Caco-2 (cell line): Measurements from ENCODE around the gene LATS2. TPM values are rescaled to one million over a fixed set of nuclear protein-coding genes. Genes with fewer than 3 reads are reported as not detected.

ENCODE experiments used
- BruUV-seq: library from RNA; stranded (reverse); fragments of 400-500 nt; replicated peaks from 2 replicates; lab custom pipeline; 2021; lab: Mats Ljungman, UMichigan
- CTCF ChIA-PET: fragments of 300-600 bp; sonication (Branson Sonifier 250); formaldehyde crosslinking; loops from one replicate; lab custom pipeline; 2022; ENCODE audit warnings: antibody characterized with exemption; lab: Charles Lee
- POLR2A ChIA-PET: fragments of 300-600 bp; sonication (Branson Sonifier 250); formaldehyde crosslinking; loops from one replicate; lab custom pipeline; 2022; ENCODE audit warnings: antibody characterized with exemption; lab: Charles Lee
- DNase-seq, 2 experiments: peaks; one replicate each; pipeline versions ENCODE4 v3.0.0 to v3.0.0-alpha.2; 2020 to 2022
- H3K27me3 ChIP-seq: replicated peaks from 2 replicates; pipeline ENCODE4 v1.6.0; 2011; ENCODE audit warnings: low read length; ENCODE audit not compliant: control insufficient read depth, insufficient read depth
- H3K36me3 ChIP-seq: 2 replicates; pipeline ENCODE4 v1.5.1; 2011; ENCODE audit warnings: low read length; ENCODE audit not compliant: control insufficient read depth, insufficient read depth
- H3K4me1 ChIP-seq: fragments of 250-450 bp; sonication (Bioruptor Pico); 2 replicates; pipeline ENCODE4 v1.5.1; 2020; ENCODE audit warnings: mild to moderate bottlenecking
- H3K4me3 ChIP-seq: 2 replicates; pipeline ENCODE4 v1.5.1; 2011; ENCODE audit warnings: low read depth, mild to moderate bottlenecking, control low read depth, low read length
- H3K9me3 ChIP-seq: fragments of 250-450 bp; sonication (Bioruptor Pico); 2 replicates; pipeline ENCODE4 v1.5.1; 2020; ENCODE audit warnings: mild to moderate bottlenecking, moderate library complexity
- H3K27ac Mint-ChIP-seq: one replicate; pipeline ENCODE4 v1.8.0; 2022; ENCODE audit warnings: mixed read lengths; ENCODE audit not compliant: unreplicated experiment
- H3K27me3 Mint-ChIP-seq: one replicate; pipeline ENCODE4 v1.8.0; 2022; ENCODE audit warnings: mixed read lengths; ENCODE audit not compliant: insufficient read depth, unreplicated experiment
- H3K36me3 Mint-ChIP-seq: one replicate; pipeline ENCODE4 v1.8.0; 2022; ENCODE audit warnings: mild to moderate bottlenecking, mixed read lengths; ENCODE audit not compliant: insufficient read depth, unreplicated experiment
- H3K4me1 Mint-ChIP-seq: one replicate; pipeline ENCODE4 v1.8.0; 2022; ENCODE audit warnings: low read depth, mixed read lengths; ENCODE audit not compliant: unreplicated experiment
- H3K4me3 Mint-ChIP-seq: one replicate; pipeline ENCODE4 v1.8.0; 2022; ENCODE audit warnings: mild to moderate bottlenecking, moderate library complexity, mixed read lengths; ENCODE audit not compliant: unreplicated experiment
- H3K9me3 Mint-ChIP-seq: one replicate; pipeline ENCODE4 v1.8.0; 2022; ENCODE audit warnings: mixed read lengths; ENCODE audit not compliant: unreplicated experiment
- intact Hi-C: fragments of 100-400 bp; cut with micrococcal nuclease; formaldehyde crosslinking; loops from one replicate; pipeline ENCODE4 v1.10.0; 2022; ENCODE audit not compliant: unreplicated experiment
- total RNA-seq: library from RNA; stranded (reverse); gene quantifications from 2 replicates; pipeline ENCODE4 v1.2.3, GENCODE V29; 2022
- TF ChIP-seq, protein P1 (sequence below), 2 experiments: fragments of 200-600 bp in 1 of 2; IDR thresholded peaks; 1 replicate in 1 of 2; 2 replicates in 1 of 2; pipeline versions ENCODE4 v1.5.1 to v1.8.0; 2011 to 2022; ENCODE audit warnings: antibody characterized with exemption in 1 of 2, control low read depth in 1 of 2, inconsistent platforms in 1 of 2, low read depth in 1 of 2, low read length in 1 of 2, mild to moderate bottlenecking in 1 of 2, moderate library complexity in 1 of 2; ENCODE audit not compliant: insufficient read depth in 1 of 2, severe bottlenecking in 1 of 2, unreplicated experiment in 1 of 2

Gene LATS2
- total RNA-seq, 1 experiment from 2014 or later, result 45.6 TPM

DNA sequence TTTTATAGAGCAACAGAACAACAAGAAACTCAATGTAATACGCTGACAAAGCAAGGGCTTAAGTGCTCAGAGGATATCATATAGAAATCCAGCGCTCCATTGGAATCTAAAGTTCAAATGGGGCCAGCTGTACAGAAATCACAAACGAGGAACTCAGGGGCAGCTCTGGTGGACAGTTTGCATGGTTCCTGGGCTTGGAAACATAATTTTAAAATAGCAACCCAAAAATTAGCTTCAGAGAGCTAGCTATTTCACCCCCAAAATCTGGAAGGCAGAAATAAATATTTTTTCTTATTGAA, 19.2 kb upstream of the LATS2 start:
- TF ChIP-seq, protein P1, sequence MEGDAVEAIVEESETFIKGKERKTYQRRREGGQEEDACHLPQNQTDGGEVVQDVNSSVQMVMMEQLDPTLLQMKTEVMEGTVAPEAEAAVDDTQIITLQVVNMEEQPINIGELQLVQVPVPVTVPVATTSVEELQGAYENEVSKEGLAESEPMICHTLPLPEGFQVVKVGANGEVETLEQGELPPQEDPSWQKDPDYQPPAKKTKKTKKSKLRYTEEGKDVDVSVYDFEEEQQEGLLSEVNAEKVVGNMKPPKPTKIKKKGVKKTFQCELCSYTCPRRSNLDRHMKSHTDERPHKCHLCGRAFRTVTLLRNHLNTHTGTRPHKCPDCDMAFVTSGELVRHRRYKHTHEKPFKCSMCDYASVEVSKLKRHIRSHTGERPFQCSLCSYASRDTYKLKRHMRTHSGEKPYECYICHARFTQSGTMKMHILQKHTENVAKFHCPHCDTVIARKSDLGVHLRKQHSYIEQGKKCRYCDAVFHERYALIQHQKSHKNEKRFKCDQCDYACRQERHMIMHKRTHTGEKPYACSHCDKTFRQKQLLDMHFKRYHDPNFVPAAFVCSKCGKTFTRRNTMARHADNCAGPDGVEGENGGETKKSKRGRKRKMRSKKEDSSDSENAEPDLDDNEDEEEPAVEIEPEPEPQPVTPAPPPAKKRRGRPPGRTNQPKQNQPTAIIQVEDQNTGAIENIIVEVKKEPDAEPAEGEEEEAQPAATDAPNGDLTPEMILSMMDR (IDR thresholded peaks at IDR 0.05; ENCODE audit: insufficient read depth in 1 of 2, low read depth in 1 of 2, low read length in 1 of 2, severe bottlenecking in 1 of 2, unreplicated experiment in 1 of 2), result no peak
- no peaks in the 10 kb centered on the region for H3K27me3 ChIP-seq
- H3K4me1 Mint-ChIP-seq, result peaks cover 14% of the 10 kb centered on the region
- no TSS peak for BruUV-seq
- ChIA-PET POLR2A (no interaction called here), CTCF (no interaction called here)
- peaks cover 6% of the 10 kb centered on the region; the same call in 1 of the 2 replicates for H3K4me1 ChIP-seq
- intact Hi-C loops, result no loop called here
- no peaks in the 10 kb centered on the region for H3K36me3 ChIP-seq
- no peaks in the 10 kb centered on the region for H3K36me3 Mint-ChIP-seq
- H3K4me3 ChIP-seq, result no peak overlapping the region
- no peak for DNase-seq
- no peak overlapping the region for H3K4me3 Mint-ChIP-seq
- no peaks in the 10 kb centered on the region for H3K9me3 ChIP-seq
- H3K9me3 Mint-ChIP-seq, result no peaks in the 10 kb centered on the region
- no peaks in the 10 kb centered on the region for H3K27me3 Mint-ChIP-seq
- peak overlapping the region; percentile 22 for H3K27ac Mint-ChIP-seq

DNA sequence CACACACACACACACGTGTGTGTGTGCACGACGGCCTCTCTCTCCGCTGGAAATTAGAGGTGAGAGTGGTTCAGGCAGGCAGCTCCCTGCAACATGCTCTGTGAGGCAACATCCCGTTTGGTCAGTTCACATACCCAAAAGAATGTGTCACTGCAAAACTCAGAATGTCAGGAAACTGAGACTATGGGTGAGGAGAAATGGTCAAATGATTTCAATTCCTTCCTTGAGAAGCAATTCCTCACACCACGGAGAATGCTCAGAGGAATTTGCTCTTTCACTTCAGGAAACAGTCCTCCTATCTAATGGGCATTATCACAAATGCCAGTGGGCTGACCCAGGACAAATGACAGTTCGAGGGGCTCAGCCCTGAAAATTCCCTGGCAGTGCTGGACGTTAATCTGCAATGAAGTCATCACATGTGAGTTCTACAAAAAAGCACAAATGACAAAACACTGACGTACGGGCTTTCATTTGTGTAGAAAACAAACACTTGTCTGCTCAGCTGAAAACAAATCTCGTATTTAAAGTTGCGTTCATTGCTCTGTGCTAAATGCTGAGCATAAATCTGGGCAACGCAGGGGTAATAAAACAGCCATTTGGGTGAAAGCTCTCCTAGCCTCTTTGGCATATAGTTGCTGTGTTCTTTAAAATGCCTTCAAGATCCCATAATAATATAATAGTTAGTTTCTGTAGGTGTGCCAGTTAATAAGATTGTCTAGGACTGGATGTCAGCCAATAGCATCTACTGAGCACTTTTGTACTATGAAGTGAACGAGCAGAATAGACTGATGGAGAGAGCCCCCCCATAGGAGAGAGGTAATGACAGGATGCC, 18.6 kb upstream of the LATS2 start:
- H3K27me3 ChIP-seq, result no peaks in the 10 kb centered on the region
- intact Hi-C loops, result no loop called here
- H3K4me1 ChIP-seq, result peaks cover 6% of the 10 kb centered on the region; the same call in 1 of the 2 replicates
- no TSS peak for BruUV-seq
- no peaks in the 10 kb centered on the region for H3K36me3 ChIP-seq
- no peaks in the 10 kb centered on the region for H3K9me3 ChIP-seq
- ChIA-PET POLR2A (no interaction called here), CTCF (no interaction called here)
- DNase-seq, result peak in 1 of 2 experiments; percentile 48
- Mint-ChIP-seq H3K4me1 (peaks cover 14% of the 10 kb centered on the region), H3K27ac (peak overlapping the region; percentile 22), H3K9me3 (no peaks in the 10 kb centered on the region), H3K36me3 (no peaks in the 10 kb centered on the region), H3K4me3 (no peak overlapping the region), H3K27me3 (no peaks in the 10 kb centered on the region)
- TF ChIP-seq, protein P1 (IDR thresholded peaks at IDR 0.05; ENCODE audit: insufficient read depth in 1 of 2, low read depth in 1 of 2, low read length in 1 of 2, severe bottlenecking in 1 of 2, unreplicated experiment in 1 of 2), result no peak
- no peak overlapping the region for H3K4me3 ChIP-seq

- H3K4me1 Mint-ChIP-seq, result peaks cover 20% of the 10 kb centered on the region
- ChIA-PET CTCF (no interaction called here), POLR2A (no interaction called here)
- Histone ChIP-seq H3K4me1 (peaks cover 6% of the 10 kb centered on the region; the same call in 1 of the 2 replicates), H3K4me3 (no peak overlapping the region), H3K36me3 (no peaks in the 10 kb centered on the region), H3K9me3 (no peaks in the 10 kb centered on the region), H3K27me3 (no peaks in the 10 kb centered on the region)
- H3K27ac Mint-ChIP-seq, result no peak overlapping the region
- no peaks in the 10 kb centered on the region for H3K36me3 Mint-ChIP-seq
- no peaks in the 10 kb centered on the region for H3K9me3 Mint-ChIP-seq
- no TSS peak for BruUV-seq
- TF ChIP-seq, protein P1 (IDR thresholded peaks at IDR 0.05; ENCODE audit: insufficient read depth in 1 of 2, low read depth in 1 of 2, low read length in 1 of 2, severe bottlenecking in 1 of 2, unreplicated experiment in 1 of 2), result no peak
- no peak for DNase-seq
- H3K27me3 Mint-ChIP-seq, result no peaks in the 10 kb centered on the region
- no peak overlapping the region for H3K4me3 Mint-ChIP-seq
- intact Hi-C loops, result no loop called here
These were observed 17.8 kb upstream of the LATS2 start for GRCh38 chr13:21079221-21079620.
